Stimulated activated CD8-positive, alpha-beta memory T cell treated with anti-CD3 and anti-CD28 coated beads, Interleukin-2, amount 100 ng/mL, for 1 hour (primary cell): ENCODE data around the gene HS6ST2.

ENCODE experiments used
- DNase-seq, 2 donors: peaks; one replicate each; pipeline ENCODE4 v3.0.0-alpha.2; 2020; ENCODE audit warnings: low read depth in 2 of 2

HS6ST2 gene

DNA sequence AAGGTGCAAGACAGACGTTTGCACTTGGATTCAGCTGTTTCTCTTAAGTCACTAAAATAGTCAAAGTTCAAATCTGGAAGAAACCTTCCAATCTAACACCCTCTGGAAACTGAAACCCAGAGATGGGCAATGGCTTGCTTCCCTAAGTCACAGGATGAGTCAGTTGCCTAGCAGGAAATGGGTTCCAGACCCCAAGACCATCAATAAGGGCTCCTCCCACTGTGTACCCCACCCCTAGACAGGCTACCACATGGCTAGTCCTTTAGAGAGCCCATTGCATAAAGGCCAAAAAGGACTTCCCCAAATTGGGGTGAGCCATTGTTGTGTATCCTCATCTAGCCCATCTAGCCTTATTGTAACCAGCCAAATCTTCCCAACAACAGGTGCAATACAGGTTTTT, 216.2 kb downstream of the HS6ST2 start:
- no peak for DNase-seq

DNA sequence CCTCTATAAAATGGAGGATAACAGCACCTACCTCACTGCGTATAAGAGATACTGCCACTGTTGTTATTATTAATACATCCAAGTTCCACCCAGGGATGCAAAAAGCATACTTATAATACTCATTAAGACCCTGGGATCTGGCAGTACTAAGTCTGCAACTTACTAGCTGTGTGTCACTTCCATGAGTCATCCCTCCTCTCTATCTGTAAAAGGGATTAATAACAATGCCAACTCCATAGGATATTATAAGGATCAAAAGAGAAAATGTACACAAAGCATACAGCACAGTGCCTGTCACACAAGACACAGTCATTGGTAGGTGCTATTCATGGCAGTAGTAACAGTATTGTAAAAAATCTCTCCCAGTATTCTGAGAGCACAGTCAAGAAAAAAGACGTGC, 216.7 kb downstream of the HS6ST2 start:
- no peak for DNase-seq

DNA sequence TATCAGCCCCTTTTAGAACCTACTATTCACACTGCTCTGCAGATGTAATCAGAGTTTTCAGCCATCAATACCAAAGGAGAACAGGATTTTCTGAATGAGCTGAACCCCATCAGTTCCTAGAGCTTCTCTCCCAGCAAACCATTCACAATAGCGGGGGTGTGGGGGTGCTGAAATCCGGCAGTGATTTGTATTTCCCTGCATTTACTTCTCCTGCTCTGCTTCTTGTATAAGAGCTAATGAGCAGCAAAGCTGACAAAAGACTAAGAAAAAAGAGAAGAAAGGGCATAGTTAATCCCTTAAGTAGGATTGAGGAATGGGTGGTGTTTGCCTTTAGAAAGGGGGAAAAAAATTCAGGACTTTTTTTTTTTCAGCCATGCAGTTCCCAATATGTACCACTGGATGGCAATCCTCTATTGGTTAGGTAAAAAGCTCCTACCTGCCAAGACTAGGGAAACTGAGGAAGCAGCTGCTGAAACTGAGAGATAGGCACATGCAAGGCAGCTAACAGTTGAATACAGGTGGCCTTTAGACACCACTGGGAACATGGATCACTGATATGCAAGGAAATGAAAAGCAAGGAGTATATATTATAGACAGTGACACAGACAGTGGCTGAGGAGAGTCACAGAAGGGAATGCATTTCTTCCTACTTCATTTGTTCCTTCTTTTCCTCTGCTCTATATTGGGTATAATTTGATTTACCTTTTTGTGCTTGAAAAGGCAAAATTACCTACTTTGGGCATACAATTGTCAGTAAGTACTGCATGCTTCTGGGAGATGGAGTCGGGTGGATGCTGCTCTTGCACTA, 217.9 kb downstream of the HS6ST2 start:
- DNase-seq, result no peak

DNA sequence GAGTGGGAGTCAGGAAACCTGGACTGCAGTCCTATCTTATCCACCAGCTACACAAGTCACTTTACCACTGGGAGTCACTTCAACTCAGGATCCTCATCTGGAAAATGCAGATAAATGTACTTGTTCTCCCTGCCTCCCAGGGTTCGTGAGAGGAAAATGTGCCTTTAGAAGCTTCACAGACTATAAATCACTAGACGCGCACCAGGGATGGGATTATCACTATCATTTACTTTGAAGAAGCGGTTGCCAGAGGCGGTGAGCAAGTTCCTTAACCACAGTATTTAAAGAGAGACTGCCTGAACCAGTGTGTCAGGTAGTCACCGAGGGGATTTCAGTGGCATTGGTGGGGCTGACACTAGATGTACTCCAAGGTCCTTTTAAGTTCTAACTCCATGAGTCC, 219.5 kb downstream of the HS6ST2 start:
- no peak for DNase-seq

DNA sequence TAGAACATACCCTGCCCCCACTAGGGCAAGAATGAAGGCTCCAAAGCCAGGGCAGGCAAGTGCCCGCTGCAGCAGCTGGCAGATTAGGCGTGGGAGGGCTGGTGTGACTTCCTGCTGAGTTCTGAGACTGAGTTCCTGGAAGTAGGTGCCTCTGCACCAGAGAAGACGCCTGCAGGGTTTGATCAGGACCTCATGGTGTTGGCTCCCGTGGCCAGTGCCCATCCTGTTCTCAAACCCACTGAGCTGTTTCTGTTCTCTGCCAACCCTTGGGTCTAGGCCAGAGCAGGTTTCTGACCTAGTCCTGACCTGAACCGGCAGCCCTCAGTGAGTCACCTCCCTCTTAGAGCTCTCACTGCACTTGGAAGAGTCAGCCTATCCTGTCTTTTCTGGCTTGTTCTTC, 220.7 kb downstream of the HS6ST2 start:
- DNase-seq, result no peak

DNA sequence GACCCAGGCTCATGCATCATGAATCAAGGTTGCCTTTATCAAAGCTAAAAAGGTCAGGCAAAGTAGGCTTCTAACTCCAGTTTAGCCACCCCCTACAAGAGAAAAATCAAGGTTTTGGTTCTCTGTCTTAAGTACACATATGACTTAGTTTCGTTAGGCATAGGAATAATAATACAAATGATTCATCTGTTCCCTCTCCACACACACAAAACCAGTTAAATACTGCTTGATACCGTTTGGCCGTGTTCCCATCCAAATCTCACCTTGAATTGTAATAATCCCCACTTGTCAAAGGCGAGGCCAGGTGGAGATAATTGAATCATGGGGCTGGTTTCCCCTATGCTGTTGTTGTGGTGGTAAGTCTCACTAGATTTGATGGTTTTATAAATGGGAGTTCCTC, 226.2 kb downstream of the HS6ST2 start:
- no peak for DNase-seq

DNA sequence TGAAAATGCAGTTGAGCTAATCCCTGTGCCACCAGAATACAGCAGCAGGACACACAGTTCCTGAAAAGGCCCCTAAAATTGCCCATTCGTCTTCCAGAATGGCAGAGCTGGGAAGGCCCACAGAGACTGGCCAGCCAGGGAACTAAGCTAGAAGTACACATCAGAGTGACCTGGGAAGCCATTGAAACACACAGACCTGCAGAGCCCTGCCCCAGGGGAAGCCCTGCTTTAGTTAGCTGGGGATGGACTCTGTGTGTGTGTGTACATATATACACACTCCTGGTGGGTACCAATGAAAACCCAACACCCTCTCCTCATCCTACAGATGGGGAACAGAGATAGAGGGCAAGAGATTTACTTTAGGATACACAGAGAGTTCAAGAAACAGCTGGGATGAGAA, 227.7 kb downstream of the HS6ST2 start:
- DNase-seq, result no peak

DNA sequence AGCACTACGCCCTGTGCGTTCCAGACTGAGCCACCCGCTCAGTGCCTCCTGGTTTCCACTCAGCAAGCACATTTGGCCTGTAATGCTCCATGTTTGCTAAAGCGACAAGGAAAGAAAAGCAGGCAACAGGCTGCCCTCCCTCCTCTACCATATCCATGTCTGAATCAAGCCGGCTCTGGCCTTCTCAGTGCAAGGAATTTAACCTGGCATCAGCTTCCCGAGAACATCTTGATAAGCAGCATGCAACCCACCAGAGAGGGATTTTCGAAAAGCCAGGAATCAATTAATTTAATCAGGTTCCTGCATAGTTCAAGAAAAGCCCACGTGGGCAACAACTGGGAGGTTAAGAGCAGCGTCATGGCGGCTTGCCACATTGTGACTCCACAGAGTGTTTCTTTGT, 228.2 kb downstream of the HS6ST2 start:
- DNase-seq, result no peak

DNA sequence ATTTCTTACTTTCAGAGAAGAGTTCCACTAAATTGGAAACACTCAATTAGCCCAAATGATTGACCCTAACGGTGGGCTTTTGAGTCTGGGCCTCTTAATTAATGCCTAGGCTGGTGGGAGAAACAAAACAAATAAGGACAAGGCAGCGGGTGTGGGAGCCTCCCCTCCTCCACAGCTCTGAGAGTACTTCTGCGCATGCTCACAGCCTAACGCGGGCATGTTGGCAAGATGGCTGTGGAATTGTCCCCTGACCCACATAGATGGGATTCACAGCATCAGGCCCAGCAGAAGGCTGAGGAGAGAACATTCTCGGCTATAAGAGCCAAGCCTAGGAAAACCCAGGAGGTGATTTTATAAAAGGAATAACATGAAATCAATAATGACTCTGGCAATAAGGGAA, 230.1 kb downstream of the HS6ST2 start:
- DNase-seq, result no peak

DNA sequence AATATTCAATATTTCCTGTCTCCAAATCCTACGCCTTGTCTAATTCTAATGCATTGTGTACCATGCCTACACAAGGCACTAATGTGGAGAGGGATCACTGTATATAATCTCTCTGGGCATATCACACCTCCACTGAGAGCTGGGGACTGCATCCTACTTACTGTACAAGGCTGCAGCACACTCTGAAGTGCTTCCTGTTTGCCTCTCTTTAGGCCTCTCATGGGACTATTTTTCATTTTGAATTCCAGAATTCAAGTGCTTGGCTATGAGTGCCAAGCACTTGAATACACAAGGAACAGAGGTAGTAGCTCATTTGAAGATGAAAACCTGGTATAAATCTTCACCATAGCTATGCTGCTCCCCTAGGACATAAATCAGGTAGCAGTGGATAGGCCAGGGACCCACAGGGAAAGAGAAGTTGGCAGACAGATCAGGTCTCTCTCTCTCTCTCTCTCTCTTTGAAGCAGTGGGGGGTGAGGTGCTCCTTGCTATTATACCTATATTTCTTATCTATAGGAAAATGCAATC, 239.9 kb downstream of the HS6ST2 start:
- DNase-seq, result no peak

DNA sequence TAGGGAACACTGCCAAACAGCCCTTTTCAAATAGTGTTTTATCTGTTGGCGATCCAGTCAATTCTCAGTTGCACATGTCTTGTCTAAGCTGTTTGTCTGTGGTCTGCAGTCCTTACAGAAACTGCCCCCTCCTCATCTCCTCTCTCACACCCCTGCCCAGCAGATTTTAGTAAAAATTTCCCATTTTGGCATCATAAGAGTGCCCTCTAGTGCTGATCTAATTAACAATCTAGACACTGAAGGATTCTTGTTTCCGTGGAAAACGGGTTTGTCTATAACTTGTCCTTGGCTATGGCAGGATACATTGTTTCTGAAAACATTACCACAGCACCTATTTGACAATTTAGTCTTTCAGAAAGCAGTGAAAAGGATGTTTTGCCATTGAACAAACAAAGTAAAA, 242.4 kb downstream of the HS6ST2 start:
- DNase-seq, result no peak

DNA sequence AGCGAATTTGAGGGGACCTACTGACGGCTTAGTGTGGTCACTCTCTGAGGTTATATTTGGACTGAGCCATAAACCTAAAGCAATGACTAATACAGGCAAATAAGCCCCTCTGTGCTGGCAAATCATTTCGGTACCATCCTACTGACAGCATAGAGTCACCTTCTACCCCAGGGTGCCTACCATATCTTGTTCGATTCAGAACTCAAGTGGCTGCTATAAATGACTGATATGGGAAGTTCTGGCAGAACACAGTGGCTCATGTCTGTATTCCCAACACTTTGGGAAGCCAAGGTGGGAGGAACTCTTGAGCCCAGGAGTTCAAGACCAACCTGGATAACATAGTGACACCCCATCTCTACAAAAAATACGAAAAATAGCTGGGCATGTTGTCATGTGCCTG, 243.5 kb downstream of the HS6ST2 start:
- DNase-seq, result no peak

DNA sequence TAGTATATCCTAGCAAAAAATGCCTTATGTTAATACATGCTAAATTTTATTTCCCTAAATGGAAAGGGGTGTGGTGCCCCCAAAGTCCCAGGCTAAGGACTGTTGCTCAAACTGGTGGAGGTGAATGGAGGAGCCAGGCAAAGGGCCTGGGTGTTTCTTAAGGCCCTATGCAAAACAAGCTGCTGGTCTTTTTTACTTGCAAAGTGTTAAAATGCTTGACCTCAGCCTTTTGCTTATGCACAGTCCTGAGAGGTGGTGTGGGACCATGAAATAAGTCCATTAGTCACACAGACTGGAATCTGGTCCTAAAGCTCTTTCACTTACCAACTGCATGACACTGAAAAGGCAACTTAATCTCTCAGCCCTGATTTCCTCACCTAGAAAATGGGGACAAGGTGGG, 246.1 kb downstream of the HS6ST2 start:
- DNase-seq, result no peak

DNA sequence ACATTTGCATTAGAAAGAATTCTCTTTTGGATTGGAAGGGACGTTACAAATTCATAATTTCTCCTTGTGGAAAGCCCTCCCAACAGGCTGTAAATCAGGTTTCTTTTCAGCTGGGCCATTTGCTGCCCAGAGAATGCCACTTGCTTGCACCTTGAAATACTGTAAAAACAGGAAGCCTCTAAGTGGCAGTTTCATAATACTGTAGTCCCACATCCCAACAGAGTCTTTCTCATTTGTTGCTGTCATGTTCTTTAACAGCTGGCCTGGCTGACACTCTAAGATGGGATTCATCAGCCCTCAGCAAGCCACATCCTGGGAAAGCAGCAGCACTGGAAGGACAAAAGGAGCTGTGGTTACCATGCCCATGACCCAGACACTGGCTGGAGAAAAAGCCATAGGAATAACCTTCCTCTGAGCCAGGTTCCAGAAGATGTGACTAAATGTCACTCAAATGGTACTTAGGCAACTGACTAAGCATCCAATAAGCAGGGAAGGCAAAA, 247.7 kb downstream of the HS6ST2 start:
- no peak for DNase-seq

DNA sequence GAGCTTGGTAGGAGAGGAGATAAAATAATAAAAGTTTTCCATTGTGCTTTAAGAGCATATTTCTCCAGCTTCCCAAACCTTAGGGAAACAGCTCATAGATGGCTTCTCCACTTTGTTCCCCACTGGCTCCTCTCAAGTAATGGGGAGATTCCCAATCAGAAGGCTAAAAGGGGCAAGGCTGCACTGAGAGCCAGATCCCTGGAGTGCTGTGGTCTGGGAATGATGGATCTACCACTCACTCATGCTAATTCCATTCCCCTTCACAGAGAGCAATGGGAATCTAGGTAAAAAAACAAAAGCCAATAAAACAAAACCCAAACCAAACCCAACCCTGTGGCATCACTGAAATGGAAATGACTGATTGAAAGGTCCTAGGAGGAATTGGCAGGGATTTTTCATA, 249.9 kb downstream of the HS6ST2 start:
- DNase-seq, result no peak

DNA sequence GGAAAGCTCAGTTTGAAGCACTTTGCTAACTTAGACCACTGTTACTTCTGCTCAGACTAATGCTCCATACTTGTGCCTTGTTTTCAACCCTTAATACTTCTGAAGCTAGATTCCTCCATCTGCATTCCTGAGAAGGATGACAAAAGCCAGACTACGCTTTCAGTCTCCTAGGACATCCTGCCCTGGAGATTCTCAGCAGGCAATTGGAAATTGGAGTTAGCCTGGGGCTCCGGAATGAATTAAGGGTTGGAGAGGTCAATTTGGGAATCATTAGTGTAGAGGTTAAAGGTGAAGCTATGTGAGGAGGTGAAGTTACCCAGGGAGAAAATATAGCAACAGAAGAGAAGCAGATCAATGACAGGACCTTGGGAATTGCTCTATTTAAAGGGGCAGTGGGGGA, 253.7 kb downstream of the HS6ST2 start:
- no peak for DNase-seq

DNA sequence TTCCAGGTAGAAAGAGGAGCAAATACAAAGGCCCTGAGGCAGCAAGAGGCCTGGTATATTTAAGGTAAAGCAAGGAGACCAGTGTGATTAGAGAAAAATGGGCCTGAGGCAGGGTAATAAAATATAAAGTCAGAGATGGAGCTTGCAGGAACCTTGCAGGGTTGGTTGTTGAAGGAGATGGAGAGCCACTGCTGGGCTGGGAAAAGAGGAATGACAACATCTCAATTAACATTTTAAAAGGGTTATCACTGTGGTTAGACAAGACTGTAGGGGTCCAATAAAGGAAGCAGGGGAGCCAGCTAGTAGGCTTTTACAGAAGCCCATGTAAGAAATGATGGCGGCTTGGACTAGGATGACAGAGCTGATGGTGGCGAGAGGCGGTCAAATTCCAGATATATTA, 264.0 kb downstream of the HS6ST2 start:
- DNase-seq, result no peak

DNA sequence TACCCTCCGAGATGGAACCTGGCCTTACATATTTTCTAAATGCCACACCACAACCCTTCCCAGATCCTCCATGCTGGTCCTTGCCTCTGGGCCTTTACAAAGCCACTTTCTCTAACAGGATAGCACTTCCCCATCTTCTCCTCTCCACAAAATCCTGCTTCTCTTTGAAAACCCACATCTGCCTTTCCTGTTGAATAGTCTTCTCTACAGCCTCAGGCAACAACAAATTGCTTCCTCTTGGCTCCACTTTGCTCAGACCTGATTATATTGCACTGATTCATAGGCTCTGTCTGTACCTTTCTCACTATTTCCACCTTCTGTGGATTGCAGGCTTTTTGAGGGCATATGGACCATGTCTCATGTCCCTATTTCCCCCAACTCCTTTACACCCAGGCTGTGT, 265.9 kb downstream of the HS6ST2 start:
- no peak for DNase-seq

DNA sequence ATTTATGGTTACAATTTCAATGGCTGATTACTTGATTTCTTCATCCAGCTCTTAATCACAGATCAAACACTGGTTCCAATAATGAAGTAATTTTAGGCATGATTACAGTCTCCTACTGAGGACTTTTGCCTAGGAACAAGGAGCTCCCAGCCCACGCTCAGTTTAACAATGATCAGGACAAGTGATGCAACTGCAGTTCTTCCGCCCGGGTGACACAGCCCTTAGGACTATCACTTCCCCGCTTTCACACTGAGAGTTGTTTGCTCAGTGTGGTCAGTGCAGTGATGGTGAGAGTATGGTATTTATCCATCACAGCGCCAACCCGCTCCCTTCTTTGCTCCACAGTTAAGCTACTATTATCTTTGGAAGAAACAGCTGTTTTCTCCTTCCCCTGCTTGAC, 266.4 kb downstream of the HS6ST2 start:
- DNase-seq, result no peak

DNA sequence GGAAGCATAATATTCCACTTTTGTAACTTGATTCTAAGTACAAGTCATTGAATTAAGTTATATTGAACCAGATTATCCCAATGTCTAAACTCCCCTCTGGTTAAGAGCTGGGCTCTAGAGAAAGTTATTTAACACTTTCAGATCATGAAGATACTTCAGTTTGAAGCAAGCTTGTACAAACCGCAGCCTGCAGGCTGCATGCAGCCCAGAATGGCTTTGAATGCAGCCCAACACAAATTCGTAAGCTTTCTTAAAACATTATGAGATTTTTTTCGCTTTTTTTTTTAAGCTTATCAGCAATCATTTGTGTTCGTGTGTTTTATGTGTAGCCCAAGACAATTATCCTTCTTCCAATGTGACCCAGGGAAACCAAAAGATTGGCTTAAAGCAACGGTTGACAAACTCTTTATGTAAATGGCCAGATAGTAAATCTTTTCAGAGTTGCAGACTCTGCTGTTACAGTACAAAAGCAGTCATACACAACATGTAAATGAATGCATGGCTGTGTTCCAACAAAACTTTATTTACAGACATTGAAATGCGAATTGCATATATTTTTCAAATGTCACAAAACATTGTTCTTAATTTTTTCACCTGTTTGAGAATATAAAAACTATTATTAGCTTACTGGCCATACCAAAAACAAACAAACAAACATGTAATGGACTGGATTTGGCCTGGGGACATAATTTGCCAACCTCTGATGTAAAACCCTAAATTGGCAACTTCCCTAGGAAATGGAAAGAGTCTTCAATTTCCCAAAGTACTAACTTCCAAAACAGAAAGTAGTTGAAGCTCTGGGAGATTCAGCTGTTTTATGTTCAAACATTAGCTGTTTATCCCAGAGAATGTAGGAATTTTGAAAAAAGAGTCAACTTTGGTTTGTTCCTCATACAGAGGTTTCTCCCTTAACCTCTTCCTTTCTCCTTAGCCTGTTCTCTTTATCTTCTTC, 268.5 kb downstream of the HS6ST2 start:
- no peak for DNase-seq

DNA sequence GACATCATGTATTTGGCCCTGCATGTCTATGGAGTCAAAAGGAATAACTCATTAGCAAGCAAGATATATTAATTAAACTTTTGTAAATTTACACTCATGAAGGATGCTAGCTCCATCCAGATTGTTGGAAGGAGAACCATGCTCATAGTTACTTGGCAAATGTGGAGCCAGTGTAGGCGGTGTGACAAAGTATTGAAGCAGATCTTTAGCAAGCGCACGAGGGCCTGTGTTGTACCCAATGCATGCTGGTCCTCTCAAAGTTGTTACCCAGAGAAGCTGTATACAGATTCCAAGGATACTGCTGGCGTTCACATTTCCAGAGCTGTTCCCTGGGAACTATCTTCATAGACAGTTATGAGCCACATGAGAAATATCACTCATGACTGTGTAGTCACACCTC, 273.2 kb downstream of the HS6ST2 start:
- no peak for DNase-seq

DNA sequence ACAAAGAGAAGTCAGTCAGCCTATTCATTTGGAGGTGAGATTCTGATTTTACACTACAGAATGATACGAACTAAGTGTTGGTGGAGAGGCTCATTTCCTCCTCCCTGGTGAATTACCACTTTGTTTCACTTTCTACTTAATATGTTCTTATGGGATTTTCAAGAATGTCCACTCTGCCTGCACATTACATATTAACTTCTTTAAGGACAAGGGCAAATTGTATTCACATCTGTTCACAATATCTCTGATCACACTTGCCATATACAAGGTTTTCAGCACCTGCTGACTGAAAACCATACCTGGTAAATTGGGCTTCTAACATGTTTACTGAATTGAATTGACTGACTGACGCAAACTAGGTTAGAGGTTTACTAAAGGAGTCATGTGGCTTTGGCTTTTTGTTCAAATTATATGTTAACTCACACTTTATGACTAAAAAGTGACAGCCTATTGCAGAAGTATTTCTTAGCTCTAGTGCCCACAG, 281.2 kb downstream of the HS6ST2 start:
- no peak for DNase-seq
